Liver (tissue), 9 donors: ENCODE results near the gene AGPAT4. TPM values are rescaled to one million over a fixed set of nuclear protein-coding genes. Genes with fewer than 3 reads are reported as not detected.

ENCODE experiments used
- DNase-seq: peaks from one replicate; pipeline ENCODE4 v3.0.0-alpha.2; 2017; ENCODE audit warnings: low spot score
- H3K27ac ChIP-seq, 2 donors: one replicate each; pipeline ENCODE4 v1.7.0; 2013; ENCODE audit warnings: inconsistent platforms in 2 of 2, low read length in 2 of 2, control low read depth in 1 of 2, low read depth in 1 of 2, mild to moderate bottlenecking in 1 of 2
- H3K27me3 ChIP-seq, 4 donors: one replicate each; pipeline versions ENCODE4 v1.6.1 to v1.7.0; 2013; ENCODE audit warnings: low read length in 3 of 4, inconsistent platforms in 1 of 4, mild to moderate bottlenecking in 1 of 4, moderate library complexity in 1 of 4; ENCODE audit not compliant: control insufficient read depth in 4 of 4, insufficient read depth in 4 of 4
- H3K36me3 ChIP-seq, 4 donors: one replicate each; pipeline versions ENCODE4 v1.6.1 to v1.7.0; 2013; ENCODE audit warnings: low read length in 3 of 4, mild to moderate bottlenecking in 3 of 4, low read depth in 1 of 4, moderate library complexity in 1 of 4; ENCODE audit not compliant: control insufficient read depth in 4 of 4, insufficient read depth in 3 of 4
- H3K4me1 ChIP-seq, 4 donors: one replicate each; pipeline versions ENCODE4 v1.6.1 to v1.7.0; 2013; ENCODE audit warnings: low read length in 3 of 4, mild to moderate bottlenecking in 3 of 4, moderate library complexity in 1 of 4; ENCODE audit not compliant: control insufficient read depth in 4 of 4, insufficient read depth in 4 of 4
- H3K4me3 ChIP-seq, 3 donors: one replicate each; pipeline versions ENCODE4 v1.6.1 to v1.7.0; 2013; ENCODE audit warnings: low read length in 3 of 3, control low read depth in 1 of 3, low read depth in 1 of 3, mild to moderate bottlenecking in 1 of 3
- H3K9ac ChIP-seq, 2 donors: one replicate each; pipeline ENCODE4 v1.7.0; 2013; ENCODE audit warnings: low read length in 2 of 2, mild to moderate bottlenecking in 2 of 2, moderate library complexity in 2 of 2, control low read depth in 1 of 2, low read depth in 1 of 2
- H3K9me3 ChIP-seq, 4 donors: one replicate each; pipeline versions ENCODE4 v1.6.1 to v1.7.0; 2013; ENCODE audit warnings: low read length in 3 of 4; ENCODE audit not compliant: control insufficient read depth in 4 of 4
- FOXA1 ChIP-seq: IDR thresholded peaks from 2 replicates; pipeline ENCODE4 v1.6.1; 2016; ENCODE audit warnings: antibody characterized with exemption
- FOXA2 ChIP-seq: IDR thresholded peaks from 2 replicates; pipeline ENCODE4 v1.6.1; 2016; ENCODE audit warnings: antibody characterized with exemption
- GABPA ChIP-seq, 2 donors: IDR thresholded peaks in 1 of 2; conservative IDR thresholded peaks in 1 of 2; 2 replicates each; pipeline ENCODE4 v1.6.1; 2016; ENCODE audit warnings: antibody characterized with exemption in 2 of 2, mild to moderate bottlenecking in 1 of 2, moderate library complexity in 1 of 2
- HNF4G ChIP-seq: IDR thresholded peaks from 2 replicates; pipeline ENCODE4 v1.6.1; 2016; ENCODE audit warnings: antibody characterized with exemption
- JUND ChIP-seq, 2 donors: IDR thresholded peaks; 2 replicates each; pipeline ENCODE4 v1.6.1; 2016; ENCODE audit warnings: antibody characterized with exemption in 2 of 2
- NR2F2 ChIP-seq: IDR thresholded peaks from 2 replicates; pipeline ENCODE4 v1.6.1; 2016; ENCODE audit warnings: antibody characterized with exemption
- RAD21 ChIP-seq, 2 donors: IDR thresholded peaks; 2 replicates each; pipeline ENCODE4 v1.6.1; 2016; ENCODE audit warnings: antibody characterized with exemption in 2 of 2, mild to moderate bottlenecking in 2 of 2
- RXRA ChIP-seq, 2 donors: IDR thresholded peaks; 2 replicates each; pipeline ENCODE4 v1.6.1; 2017 to 2018; ENCODE audit warnings: antibody characterized with exemption in 2 of 2, mild to moderate bottlenecking in 1 of 2
- SP1 ChIP-seq: IDR thresholded peaks from 2 replicates; pipeline ENCODE4 v1.6.1; 2018; ENCODE audit warnings: antibody characterized with exemption, mild to moderate bottlenecking
- TAF1 ChIP-seq: conservative IDR thresholded peaks from 2 replicates; pipeline ENCODE4 v1.6.1; 2016; ENCODE audit warnings: antibody characterized with exemption, mild to moderate bottlenecking
- WGBS: extraction: QIAGEN DNeasy Blood & Tissue Kit; methylation state at CpG from one replicate; pipeline ENCODE4 v1.1.7; 2013; 5-methylcytosine and 5-hydroxymethylcytosine counted together
- polyA plus RNA-seq, 2 donors: library from polyadenylated mRNA; stranded (reverse) in 1 of 2; unstranded in 1 of 2; fragments of 200-250 nt in 1 of 2; fragments of >200 nt in 1 of 2; fragmentation: Nextera tagmentation in 1 of 2; extraction: Ambion mirVana in 1 of 2; gene quantifications; one replicate each; pipeline versions ENCODE4 v1.2.1 to v1.2.3, GENCODE V29; 2013 to 2015
- total RNA-seq, 2 donors: library from RNA; depleted of rRNA; stranded (reverse); fragments of >200 nt; gene quantifications; one replicate each; pipeline ENCODE4 v1.2.3, GENCODE V29; 2014
- TF ChIP-seq, protein P1 (sequence below): IDR thresholded peaks from 2 replicates; pipeline ENCODE4 v1.6.1; 2016; ENCODE audit warnings: antibody characterized with exemption
- TF ChIP-seq, protein P2 (sequence below): IDR thresholded peaks from 2 replicates; pipeline ENCODE4 v1.6.1; 2016; ENCODE audit warnings: antibody characterized with exemption
- TF ChIP-seq, protein P3 (sequence below): IDR thresholded peaks from 2 replicates; pipeline ENCODE4 v1.6.1; 2016; ENCODE audit warnings: antibody characterized with exemption
- TF ChIP-seq, protein P4 (sequence below): fragments of 150-350 bp; IDR thresholded peaks from 2 replicates; pipeline ENCODE4 v1.5.1; 2017; ENCODE audit warnings: improper control_type of control experiment, low read depth, low read length; ENCODE audit not compliant: missing input control
- donor health status: healthy.
- donor health status: healthy.
- donor health status: healthy.
- donor health status: healthy.
- donor health status: healthy.

The AGPAT4 gene
- total and polyA plus RNA-seq, 4 donors: 0.44 to 17.5 (median 0.69) TPM

DNA sequence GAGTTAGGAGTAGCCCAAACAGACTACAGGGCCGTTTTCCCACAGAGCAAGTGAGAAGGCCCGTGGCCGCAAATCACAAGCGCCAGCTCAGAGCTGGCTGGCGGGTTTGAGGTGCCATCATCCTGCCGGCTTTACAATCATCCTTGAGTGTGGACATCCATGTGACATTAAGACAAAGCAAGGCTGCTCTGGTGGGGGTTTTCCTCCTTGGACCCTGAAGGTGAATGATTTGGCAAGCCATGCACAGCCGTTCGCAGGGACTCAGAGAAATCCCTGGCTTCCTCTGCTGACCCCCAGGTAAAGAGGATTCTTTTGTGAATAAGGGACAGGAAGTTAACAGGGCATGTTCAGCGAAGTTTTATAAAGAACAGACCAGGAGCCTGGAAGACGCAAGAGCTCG lies 137.2 kb downstream of the AGPAT4 start:
- Histone ChIP-seq H3K9ac (no peak overlapping the region), H3K36me3 (peaks cover 0 to 3% (median 0%) of the 10 kb centered on the region in 4 donors), H3K9me3 (no peaks in the 10 kb centered on the region), H3K4me1 (no peaks in the 10 kb centered on the region), H3K4me3 (no peak overlapping the region), H3K27me3 (no peaks in the 10 kb centered on the region), H3K27ac (no peak overlapping the region)
- 96% methylated on average over 11 of the region's 11 CpGs for WGBS
- no peak for DNase-seq
- TF ChIP-seq RXRA (IDR thresholded peaks at IDR 0.05) (no peak), FOXA1 (no peak), SP1 (no peak)
- TF ChIP-seq, protein P1, sequence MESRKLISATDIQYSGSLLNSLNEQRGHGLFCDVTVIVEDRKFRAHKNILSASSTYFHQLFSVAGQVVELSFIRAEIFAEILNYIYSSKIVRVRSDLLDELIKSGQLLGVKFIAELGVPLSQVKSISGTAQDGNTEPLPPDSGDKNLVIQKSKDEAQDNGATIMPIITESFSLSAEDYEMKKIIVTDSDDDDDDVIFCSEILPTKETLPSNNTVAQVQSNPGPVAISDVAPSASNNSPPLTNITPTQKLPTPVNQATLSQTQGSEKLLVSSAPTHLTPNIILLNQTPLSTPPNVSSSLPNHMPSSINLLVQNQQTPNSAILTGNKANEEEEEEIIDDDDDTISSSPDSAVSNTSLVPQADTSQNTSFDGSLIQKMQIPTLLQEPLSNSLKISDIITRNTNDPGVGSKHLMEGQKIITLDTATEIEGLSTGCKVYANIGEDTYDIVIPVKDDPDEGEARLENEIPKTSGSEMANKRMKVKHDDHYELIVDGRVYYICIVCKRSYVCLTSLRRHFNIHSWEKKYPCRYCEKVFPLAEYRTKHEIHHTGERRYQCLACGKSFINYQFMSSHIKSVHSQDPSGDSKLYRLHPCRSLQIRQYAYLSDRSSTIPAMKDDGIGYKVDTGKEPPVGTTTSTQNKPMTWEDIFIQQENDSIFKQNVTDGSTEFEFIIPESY: no peak

DNA sequence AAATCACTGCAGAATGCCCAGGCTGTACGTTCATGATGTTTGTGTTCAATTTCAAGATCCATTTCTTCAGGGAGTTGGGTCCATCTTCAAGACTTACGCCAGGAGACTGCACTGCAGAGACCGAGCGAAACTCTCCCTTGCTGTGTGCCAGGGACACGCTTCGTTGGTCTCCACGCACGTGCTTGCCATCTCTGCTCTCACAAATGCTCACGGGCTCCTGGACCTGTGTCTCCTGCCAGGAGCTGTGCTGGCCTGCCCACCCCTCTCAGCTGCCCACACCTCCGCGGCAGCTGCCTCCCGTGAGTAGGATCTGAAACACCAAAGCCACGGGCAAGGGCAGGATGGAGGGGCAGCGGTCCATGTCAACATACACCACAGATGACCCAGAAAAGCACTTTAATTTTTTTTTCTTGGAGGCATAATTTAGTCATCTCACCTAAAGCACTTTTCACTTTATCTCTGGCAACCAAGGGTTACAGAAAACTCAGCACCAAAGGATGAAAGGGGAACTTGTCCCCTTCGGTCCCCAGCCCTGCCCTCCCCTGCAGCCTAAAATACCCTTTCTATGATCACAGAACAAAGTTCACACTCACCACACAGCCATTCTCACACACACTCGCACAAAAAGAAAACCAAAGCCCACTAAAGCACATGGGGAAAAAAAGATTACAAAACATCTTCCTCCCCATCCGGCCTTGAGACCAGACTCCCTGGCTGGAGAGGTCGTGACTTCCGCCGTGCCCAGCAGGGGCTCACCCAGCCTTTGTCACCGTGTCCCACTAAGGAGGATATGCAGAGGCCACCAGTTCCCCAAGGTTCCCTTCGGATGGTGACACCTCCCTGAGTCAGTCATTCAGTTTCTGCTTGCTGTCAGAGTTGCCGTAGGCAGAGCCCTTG lies 137.9 kb downstream of the AGPAT4 start:
- Histone ChIP-seq H3K36me3 (peaks cover 0 to 3% (median 0%) of the 10 kb centered on the region in 4 donors), H3K27me3 (no peaks in the 10 kb centered on the region), H3K4me1 (no peaks in the 10 kb centered on the region), H3K27ac (no peak overlapping the region), H3K9me3 (no peaks in the 10 kb centered on the region), H3K9ac (no peak overlapping the region), H3K4me3 (no peak overlapping the region)
- WGBS: 77% methylated on average over 23 of the region's 23 CpGs
- DNase-seq: no peak
- TF ChIP-seq, protein P1: no peak
- TF ChIP-seq, protein P2, sequence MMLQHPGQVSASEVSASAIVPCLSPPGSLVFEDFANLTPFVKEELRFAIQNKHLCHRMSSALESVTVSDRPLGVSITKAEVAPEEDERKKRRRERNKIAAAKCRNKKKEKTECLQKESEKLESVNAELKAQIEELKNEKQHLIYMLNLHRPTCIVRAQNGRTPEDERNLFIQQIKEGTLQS: no peak
- no peak for TF ChIP-seq TAF1
- TF ChIP-seq, protein P3, sequence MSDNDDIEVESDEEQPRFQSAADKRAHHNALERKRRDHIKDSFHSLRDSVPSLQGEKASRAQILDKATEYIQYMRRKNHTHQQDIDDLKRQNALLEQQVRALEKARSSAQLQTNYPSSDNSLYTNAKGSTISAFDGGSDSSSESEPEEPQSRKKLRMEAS: no peak
- TF ChIP-seq HNF4G: no peak
- no peak for TF ChIP-seq GABPA (IDR thresholded peaks at IDR 0.05 in 1 of 2, conservative IDR thresholded peaks at IDR 0.05 in 1 of 2)

DNA sequence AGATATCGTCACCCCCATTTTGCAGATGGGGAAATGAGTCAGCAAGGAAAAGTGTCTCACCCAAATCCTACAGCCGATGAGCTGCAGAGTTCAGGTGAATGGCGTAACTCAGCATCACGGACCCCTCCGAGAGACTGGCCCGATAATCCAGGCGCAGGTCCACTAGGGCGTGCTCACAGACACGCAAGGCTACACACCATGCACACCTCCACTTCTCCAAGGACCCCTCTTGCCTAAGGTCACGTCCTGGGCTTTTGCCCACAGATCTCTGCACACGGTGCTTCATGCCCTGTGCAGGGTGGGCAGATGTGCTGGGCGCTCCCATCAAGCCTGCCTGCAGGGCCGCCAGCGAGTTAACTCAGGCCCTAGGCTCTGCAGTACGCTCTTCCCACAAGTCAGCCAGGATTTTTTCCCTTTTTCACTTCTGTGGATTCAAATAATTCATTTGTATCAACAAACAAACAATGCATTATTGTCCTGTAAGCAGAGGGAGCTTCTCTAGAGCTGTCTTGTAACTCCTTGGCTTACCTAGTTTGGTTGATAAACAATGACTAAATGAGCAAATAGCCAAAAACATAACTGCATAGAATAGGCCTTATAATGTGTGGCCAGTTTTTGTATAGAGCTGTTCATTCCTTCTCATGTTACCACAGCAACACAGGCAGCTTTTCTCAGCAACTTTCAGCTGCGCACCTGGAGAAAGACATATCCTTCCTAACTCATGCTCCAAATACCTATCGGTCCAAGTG lies 139.1 kb downstream of the AGPAT4 start:
- H3K4me3 ChIP-seq: no peak overlapping the region
- no peak for DNase-seq
- H3K9me3 ChIP-seq: no peaks in the 10 kb centered on the region
- no peaks in the 10 kb centered on the region for H3K4me1 ChIP-seq
- H3K36me3 ChIP-seq: peaks cover 0 to 3% (median 0%) of the 10 kb centered on the region in 4 donors
- H3K27ac ChIP-seq: no peak overlapping the region
- 96% methylated on average over 17 of the region's 17 CpGs for WGBS
- H3K9ac ChIP-seq: no peak overlapping the region
- H3K27me3 ChIP-seq: no peaks in the 10 kb centered on the region
- TF ChIP-seq JUND (IDR thresholded peaks at IDR 0.05): no peak
- no peak for TF ChIP-seq TAF1
- TF ChIP-seq, protein P1: no peak
- no peak for TF ChIP-seq GABPA (IDR thresholded peaks at IDR 0.05 in 1 of 2, conservative IDR thresholded peaks at IDR 0.05 in 1 of 2)
- no peak for TF ChIP-seq RAD21 (IDR thresholded peaks at IDR 0.05)
- TF ChIP-seq HNF4G: no peak
- TF ChIP-seq, protein P2: no peak
- TF ChIP-seq SP1: no peak
- TF ChIP-seq NR2F2: no peak
- TF ChIP-seq RXRA (IDR thresholded peaks at IDR 0.05): no peak
- TF ChIP-seq, protein P3: no peak
- TF ChIP-seq, protein P4, sequence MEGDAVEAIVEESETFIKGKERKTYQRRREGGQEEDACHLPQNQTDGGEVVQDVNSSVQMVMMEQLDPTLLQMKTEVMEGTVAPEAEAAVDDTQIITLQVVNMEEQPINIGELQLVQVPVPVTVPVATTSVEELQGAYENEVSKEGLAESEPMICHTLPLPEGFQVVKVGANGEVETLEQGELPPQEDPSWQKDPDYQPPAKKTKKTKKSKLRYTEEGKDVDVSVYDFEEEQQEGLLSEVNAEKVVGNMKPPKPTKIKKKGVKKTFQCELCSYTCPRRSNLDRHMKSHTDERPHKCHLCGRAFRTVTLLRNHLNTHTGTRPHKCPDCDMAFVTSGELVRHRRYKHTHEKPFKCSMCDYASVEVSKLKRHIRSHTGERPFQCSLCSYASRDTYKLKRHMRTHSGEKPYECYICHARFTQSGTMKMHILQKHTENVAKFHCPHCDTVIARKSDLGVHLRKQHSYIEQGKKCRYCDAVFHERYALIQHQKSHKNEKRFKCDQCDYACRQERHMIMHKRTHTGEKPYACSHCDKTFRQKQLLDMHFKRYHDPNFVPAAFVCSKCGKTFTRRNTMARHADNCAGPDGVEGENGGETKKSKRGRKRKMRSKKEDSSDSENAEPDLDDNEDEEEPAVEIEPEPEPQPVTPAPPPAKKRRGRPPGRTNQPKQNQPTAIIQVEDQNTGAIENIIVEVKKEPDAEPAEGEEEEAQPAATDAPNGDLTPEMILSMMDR: no peak
- no peak for TF ChIP-seq FOXA2
- no peak for TF ChIP-seq FOXA1
